Measurements from ENCODE around the gene DNAH7. TPM values are rescaled to one million over a fixed set of nuclear protein-coding genes. Genes with fewer than 3 reads are reported as not detected.
"Not testable (repeated sequence)": the region's sequence is repeated elsewhere in the genome, so short reads cannot be mapped to it uniquely, and the experiment has no call there.

The DNAH7 gene
- total and polyA plus RNA-seq, 2 of the 8 experiments (the other 6 are each of a cell fraction or from before 2014, with no cell fraction given), result 0.07 to 0.08 TPM

- CTCF ChIA-PET (ENCODE audit: partially characterized antibody), result interaction anchor here (1.6 kb wide), 1 partner anchor 161 kb away, joined by 3 read pairs; no protein-coding TSS in a partner anchor
- H3K4me2 ChIP-seq (ENCODE audit: insufficient read depth in 1 of 2, low read depth in 2 of 2, low read length in 2 of 2); H3K27ac ChIP-seq (ENCODE audit: low read depth, low read length); H3K18ac ChIP-seq (ENCODE audit: extremely low read depth, low read length); H2AFZ ChIP-seq (ENCODE audit: low read length); H2AK5ac ChIP-seq (ENCODE audit: low read depth, low read length); H4K91ac ChIP-seq (replicated peaks; ENCODE audit: insufficient read length, low read length); H3K36me3 ChIP-seq (ENCODE audit: control insufficient read depth in 2 of 4, insufficient read depth in 4 of 4, low read length in 3 of 4); H2BK12ac ChIP-seq (ENCODE audit: low read depth, low read length); H3K14ac ChIP-seq (ENCODE audit: insufficient read length); H3K79me2 ChIP-seq (ENCODE audit: control insufficient read depth in 1 of 2, insufficient read depth in 2 of 2, low read length in 2 of 2); FAIRE-seq; H3K9me3 ChIP-seq (ENCODE audit: insufficient read depth in 2 of 2, low read depth in 1 of 2, low read length in 1 of 2); H4K5ac ChIP-seq (ENCODE audit: insufficient read length, low read depth, low read length); H3K23me2 ChIP-seq (ENCODE audit: low read depth, low read length); H3K27me3 ChIP-seq (replicated peaks in 1 of 4; ENCODE audit: control insufficient read depth in 3 of 4, extremely low read depth in 1 of 4, insufficient read depth in 3 of 4, low read length in 3 of 4); DNase-seq (ENCODE audit: low read depth in 1 of 2, low spot score in 2 of 2); H3K56ac ChIP-seq (replicated peaks; ENCODE audit: insufficient read length, low read depth, low read length); H2BK120ac ChIP-seq (replicated peaks; ENCODE audit: low read depth, low read length); POLR2A ChIA-PET (ENCODE audit: partially characterized antibody); H2BK15ac ChIP-seq (ENCODE audit: low read length); H3K23ac ChIP-seq (ENCODE audit: insufficient read length); H4K8ac ChIP-seq (ENCODE audit: extremely low read depth, insufficient read depth, low read length); H4K20me1 ChIP-seq (replicated peaks in 1 of 2; ENCODE audit: control insufficient read depth in 1 of 2, insufficient read depth in 2 of 2, low read length in 2 of 2); H2BK20ac ChIP-seq (ENCODE audit: low read length); H3K4me1 ChIP-seq (replicated peaks in 1 of 4; ENCODE audit: control insufficient read depth in 3 of 4, insufficient read depth in 4 of 4, low read length in 3 of 4); H3K4me3 ChIP-seq (ENCODE audit: extremely low read depth in 1 of 4, insufficient read depth in 2 of 4, low read depth in 3 of 4, low read length in 4 of 4); H3K9ac ChIP-seq (replicated peaks in 1 of 4; ENCODE audit: extremely low read depth in 1 of 4, low read depth in 3 of 4, low read length in 3 of 4); H3K4ac ChIP-seq (replicated peaks; ENCODE audit: insufficient read length, low read depth, low read length); H2BK5ac ChIP-seq (ENCODE audit: low read depth, low read length); H3K79me1 ChIP-seq (ENCODE audit: low read depth, low read length): not testable (repeated sequence)
- WGBS, 2 experiments (ENCODE audit: extremely low coverage in 1 of 2, insufficient coverage in 1 of 2, insufficient read length in 1 of 2, insufficient replicate concordance in 2 of 2, low coverage in 1 of 2, low lambda C conversion rate in 2 of 2, missing lambda C conversion rate in 1 of 2), result 91% methylated on average over 4 of the region's 4 CpGs; no CpG with 5 or more reads in 1 of the 2 experiments
Observed at GRCh38 chr2:195917021-195917600, 151.5 kb downstream of the DNAH7 start.
